Stimulated activated CD4-positive, alpha-beta T cell treated with anti-CD3 and anti-CD28 coated beads, TNF-alpha, amount 100 ng/mL, for 4 hours (primary cell): Measurements from ENCODE around the gene RIPK1.
"Not testable (repeated sequence)": the region's sequence is repeated elsewhere in the genome, so short reads cannot be mapped to it uniquely, and the experiment has no call there.

Experiments
- DNase-seq, 3 experiments: peaks; one replicate each; pipeline ENCODE4 v3.0.0-alpha.2; 2020; ENCODE audit warnings: low read depth in 3 of 3

Gene RIPK1

DNA sequence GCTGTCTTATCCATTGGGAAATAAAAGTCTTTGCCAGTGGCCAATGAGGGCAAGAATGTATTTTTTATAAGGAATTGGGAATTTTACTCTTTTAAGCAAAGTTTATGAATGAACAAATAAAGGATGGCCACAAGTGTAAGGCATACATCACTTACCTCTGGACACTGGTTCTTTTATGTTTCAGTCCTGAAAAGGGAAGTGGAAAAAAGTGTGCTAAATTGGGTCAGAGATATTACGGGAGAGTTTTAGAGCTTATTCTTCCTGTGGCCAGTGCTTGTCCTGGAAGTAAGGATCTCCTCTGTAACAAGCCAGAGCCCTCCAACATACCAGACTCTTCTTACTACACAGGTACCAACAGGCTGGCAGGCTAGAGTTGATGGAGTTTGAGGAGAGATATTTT is 22.5 kb upstream of the RIPK1 start:
- DNase-seq = no peak

DNA sequence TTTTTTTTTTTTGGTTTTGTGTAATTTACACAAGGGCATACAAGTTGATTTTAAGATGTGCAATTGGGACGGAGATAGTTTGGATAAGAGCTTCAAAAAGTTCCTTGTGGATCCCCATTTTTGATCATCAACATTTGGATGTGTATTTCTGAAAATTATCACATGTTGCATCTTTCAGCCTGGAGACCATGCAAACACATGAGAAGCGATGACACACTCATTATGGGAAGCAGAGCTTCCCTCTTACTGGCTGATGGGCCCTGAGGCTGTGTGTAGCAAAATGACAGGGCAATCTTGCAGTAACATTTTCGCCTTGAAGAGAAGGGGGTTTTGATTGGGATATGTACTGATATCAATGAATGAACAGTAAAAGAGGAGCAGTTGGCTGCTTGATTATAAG is 22.0 kb upstream of the RIPK1 start:
- DNase-seq = no peak

DNA sequence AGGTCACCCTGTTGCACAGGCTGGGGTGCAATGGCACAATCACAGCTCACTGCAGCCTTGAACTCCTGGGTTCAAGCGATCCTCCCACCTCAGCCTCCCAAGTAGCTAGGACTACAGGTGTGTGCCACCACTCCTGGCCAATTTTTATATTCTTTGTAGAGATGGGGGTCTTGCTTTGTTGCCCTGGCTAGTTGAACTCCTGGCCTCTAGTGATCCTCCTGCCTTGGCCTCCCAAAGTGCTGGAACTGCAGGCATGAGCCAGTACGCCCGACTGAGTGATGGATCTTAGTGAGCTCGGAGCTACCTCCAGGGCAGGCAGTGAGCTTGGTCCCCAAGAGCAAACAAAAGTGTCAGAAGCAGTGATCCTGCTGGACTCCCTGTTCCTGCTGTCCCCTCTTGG is 20.3 kb upstream of the RIPK1 start:
- DNase-seq = not testable (repeated sequence)

DNA sequence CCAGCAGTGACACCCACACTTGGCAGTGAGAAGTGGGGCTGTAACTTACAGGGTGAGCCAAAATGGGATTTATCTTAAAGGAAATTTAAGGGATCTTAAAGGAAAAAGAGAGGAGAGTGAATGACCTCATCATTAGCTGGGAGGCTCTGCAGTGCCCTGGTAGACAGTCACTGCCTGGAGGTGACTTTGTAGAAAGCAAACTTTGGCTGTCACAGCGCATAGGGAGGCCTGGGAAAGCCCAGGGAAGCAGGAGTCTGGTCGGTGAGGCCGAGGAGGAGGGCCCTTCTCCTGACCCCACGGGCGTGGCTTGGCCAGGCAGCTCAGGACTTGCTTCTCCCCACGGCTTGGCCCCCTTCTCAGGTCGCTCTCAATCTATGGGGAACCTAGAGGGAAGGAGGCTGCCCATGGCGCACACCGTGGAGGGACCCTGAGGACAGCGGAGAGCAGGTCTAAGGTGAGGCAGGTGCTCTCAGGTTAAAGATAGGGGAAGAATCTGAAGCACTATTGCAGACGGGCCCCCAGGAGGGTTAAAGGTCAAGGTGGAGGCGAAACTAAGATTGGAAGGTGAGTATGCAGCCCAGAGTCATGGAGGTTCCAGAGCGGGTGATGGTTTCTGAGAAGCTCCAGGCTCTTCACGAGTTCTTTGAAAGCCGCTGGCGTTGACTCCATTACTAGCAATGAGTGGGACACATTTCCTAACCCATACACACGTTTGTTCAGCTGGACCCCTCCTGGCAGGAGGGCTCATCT is 15.6 kb upstream of the RIPK1 start:
- no peak for DNase-seq

DNA sequence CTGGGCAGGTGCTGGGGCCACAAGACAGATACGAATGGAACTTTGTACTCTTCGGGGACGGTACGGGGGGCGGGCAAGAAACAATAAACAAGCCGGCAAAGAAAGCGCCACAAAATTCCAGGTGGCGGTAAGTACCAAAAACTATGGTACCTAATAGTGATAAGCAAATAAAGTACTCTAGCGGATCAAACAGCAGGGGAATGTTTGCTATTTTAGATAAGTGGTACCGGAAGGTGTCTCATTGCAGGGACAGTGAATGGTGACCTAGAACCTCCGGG is 15.1 kb upstream of the RIPK1 start:
- no peak for DNase-seq

DNA sequence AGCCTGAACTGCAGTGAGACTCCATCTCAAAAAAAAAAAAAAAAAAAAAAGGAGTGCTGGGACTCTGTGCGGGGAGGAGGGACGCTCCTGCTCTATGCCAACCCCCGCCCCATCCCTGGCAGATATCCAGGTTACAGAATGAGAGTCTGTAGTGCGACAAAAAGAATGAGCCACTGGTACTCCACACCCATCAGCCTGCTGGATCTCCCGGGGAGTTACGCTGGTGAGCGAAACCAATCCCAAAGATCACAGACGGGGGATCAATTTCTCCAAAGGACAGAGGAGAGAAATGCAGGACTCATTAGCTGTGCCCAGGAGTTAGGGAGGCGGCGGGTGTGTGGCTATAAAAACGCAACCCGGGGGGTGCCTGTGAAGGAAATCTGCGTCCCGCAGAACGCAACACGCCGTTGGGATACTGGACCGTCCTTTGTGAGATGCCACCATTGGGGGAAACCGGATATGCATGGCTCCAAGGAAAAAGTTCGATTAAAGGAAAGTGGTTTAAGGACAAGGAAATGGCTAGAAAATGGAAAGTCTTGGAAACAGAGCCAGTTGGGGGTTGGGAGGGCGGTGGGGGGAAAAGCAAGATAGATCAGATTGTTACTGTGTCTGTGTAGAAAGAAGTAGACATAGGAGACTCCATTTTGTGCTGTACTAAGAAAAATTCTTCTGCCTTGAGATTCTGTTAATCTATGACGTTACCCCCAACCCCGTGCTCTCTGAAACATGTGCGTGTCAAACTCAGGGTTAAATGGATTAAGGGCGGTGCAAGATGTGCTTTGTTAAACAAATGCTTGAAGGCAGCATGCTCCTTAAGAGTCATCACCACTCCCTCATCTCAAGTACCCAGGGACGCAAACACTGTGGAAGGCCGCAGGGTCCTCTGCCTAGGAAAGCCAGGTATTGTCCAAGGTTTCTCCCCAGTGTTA is 13.8 kb upstream of the RIPK1 start:
- DNase-seq = not testable (repeated sequence)

DNA sequence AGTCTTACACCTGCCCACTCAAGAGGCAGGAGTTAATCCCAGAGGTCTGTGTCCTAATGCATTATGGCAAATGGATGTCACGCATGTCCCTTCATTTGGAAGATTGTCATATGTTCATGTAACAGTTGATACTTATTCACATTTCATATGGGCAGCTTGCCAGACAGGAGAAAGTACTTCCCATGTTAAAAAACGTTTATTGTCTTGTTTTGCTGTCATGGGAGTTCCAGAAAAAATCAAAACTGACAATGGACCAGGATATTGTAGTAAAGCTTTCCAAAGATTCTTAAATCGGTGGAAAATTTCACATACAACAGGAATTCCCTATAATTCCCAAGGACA is 13.2 kb upstream of the RIPK1 start:
- DNase-seq = not testable (repeated sequence)

DNA sequence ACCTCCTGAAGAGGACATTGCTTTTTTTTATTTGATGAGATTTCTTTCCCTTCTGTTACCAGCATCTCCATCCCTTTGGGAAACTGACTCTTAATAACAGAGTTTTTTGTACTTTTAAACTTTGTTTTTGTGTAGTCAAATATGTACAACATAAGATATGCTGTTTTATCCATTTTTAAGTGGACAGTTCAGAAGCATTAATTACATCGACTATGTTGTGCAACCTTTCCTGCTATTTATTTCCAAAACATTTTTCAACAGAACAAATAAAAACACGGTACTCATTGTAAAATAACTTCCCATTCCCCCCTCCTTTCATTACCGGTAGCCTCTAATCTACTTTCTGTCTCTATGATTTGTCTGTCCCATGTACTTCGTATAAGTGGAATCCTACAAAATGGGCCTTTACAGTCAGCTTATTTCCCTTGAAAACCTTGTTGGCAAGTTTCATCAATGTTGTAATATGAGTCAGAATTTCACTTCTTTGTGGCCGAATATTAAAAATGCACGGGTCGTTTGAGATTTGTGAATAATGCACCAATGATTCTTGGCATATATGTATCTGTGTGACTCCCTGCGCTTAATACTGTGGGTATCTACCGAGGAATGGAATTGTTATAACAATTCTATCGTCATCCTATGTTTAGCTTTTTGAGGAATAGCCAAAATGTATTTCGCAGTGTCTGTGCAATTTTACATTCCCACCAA is 11.1 kb upstream of the RIPK1 start:
- DNase-seq = no peak

DNA sequence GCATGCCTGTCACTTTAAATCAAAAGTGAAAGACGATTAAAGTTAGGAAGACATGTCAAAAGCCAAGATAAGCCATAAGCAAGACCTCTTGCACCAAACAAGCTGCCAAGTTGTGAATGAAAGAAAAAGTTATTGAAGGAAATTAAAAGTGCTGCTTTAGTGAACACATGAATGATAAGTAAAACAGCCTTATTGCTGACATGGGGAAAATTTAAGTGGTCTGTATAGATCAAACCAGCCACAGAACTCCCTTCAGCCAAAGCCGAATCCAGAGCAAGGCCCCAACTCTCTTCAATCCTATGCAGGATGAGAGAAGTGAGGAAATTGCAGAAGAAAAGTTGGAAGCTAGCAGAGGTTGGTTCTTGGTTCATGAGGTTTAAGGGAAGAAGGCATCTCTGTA is 9.3 kb upstream of the RIPK1 start:
- no peak for DNase-seq

DNA sequence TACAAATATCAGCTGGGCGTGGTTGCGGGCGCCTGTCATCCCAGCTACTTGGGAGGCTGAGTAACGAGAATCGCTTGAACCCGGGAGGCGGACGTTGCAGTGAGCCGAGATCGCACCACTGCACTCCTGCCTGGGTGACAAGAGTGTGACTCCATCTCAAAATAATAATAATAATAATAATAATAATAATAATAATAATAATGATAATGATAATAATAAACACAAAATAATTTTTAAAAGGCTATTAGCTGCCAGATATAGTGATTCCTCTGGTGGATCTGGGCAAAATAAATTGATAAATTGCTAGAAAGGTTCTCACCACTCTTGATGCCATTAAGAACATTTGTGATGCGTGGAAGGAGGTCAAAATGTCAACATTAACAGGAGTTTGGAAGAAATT is 8.2 kb upstream of the RIPK1 start:
- not testable (repeated sequence) for DNase-seq

DNA sequence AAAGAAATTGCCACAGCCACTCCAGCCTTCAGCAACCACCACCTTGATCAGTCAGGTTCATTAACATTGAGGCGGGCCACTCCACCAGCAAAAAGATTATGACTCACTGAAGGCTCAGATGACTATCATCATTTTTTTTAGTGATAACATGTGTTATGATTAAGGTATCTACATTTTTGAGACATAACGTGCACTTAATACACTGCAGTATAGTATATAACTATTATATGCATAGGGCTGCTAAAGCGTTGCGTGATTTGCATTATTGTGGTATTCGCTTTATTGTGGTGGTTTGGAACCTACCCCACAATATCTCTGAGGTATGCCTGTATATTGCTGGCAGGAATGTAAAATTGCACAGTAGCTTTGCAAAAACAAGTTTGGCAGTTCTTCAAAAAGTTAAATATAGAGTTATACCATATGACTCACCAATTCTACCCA is 6.8 kb upstream of the RIPK1 start:
- no peak for DNase-seq

DNA sequence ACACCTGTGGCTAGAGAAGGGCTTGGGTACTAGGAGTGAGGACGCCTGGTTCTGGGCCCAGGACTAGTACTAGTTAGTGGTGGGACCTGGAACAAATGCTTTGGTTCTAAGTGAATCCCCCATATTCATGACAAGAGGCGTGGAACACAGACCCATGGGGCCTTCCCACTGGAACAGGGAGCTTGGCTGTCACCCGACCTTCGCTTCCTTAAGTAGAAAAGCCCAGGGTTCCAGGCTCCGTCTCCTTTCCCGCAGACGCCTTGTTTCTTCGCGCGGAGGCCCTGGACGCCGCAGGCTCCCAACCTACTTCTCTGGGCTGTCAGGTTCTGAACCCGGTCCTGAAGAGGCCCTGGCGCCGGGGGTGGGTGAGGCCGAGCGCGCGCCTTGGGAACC is 5.0 kb upstream of the RIPK1 start:
- not testable (repeated sequence) for DNase-seq

DNA sequence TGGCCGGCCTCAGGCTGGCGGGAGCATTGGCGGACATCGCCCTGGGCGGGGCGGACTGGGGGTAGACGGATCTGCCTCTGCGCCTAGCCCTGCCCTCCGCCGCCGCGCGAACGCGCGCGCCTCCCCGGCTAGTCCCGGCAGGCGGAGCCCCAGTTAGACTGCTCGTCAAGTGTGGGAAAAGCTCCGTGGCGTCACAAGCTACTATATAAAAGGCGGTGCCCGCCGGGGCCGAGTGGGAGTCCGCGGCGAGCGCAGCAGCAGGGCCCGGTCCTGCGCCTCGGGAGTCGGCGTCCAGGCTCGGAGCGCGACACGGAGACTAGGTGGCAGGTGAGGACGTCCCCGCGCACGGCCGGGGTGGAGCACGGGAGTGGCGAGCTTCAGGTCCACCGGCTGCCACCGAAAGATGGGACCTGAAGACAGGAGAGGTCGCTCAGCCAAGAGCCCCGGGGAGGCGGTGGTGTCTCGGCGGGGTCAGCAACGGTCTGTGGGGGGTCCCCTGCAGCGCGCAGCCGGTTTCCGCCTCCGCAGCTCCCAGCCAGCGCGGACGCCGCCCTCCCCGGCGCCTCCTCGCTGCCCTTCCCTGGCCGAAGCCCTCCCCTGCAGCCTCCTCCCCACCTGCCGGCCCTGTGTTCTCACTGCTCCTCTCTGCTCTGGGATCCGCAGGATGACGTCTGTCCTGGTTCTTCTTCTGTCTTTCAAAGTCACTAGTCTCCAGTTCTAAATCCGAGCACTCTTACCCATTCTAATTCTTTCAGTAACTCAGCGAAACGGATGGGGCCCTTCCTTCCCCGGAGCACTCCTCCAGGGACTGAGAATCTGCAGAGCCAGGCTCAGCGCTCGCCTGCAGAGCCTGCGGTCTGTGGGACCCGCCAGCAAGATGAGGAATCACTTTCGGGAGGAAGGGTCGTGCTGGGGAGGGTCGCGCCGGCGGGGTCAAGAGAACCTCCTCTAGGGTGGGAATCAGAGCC is 4.3 kb upstream of the RIPK1 start:
- DNase-seq = peak; percentile 82 to 88 (median 83)

DNA sequence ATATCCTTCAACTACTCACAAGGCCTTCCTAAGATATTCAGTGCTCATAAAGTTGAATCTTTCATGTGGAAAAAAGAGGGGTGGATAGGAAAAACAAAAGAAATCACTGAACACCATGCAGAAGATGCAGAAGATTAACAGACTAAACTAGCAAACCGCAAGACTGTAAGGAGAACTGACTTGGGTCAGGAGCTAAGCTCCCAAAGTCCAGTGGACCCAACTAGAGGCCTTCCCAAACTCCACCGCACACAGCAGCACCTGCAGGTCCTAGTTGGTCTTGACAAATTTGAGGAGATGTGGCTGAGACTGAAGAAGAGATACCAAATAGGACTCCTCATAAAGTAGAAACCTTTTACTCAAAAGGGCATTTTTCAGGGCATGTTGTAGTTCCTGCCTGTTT is 3.3 kb downstream of the RIPK1 start:
- no peak for DNase-seq

DNA sequence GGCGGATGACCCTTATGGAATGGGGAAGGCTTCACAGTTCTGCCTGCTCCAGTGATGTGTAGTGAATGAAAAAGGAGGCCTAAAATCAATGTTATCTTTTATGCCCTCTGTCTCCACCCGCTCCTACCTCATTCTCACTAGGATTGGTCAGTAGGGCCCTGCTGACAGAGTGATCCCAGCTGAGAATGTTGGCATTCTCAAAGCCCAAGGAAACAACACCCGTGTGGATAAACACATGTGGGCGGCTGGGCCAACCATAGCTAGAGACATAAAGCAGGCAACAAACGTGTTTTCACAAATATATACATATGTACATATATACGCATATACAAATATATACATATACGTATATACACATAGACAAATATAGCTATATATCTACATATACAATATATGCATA is 4.5 kb downstream of the RIPK1 start:
- DNase-seq = no peak

DNA sequence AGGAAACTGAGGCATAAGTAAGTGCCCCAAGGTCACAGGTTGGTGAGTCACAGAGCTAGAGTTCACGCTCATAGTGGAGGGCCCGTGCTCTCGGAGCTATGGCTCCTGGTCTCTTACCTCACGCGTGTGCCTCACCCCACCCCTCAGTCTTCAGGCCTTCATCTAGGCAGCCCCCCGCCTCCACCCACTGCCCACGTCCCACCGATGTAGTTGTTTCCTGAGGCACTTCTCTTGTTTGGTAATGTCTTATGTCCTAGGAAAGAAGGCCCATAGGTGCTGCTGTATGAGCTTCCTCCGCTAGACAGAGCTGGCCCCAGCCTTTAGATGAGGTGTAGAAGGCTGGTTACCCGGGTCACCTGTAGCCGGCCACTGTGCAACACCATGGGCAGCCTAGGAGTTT is 5.1 kb downstream of the RIPK1 start:
- no peak for DNase-seq

DNA sequence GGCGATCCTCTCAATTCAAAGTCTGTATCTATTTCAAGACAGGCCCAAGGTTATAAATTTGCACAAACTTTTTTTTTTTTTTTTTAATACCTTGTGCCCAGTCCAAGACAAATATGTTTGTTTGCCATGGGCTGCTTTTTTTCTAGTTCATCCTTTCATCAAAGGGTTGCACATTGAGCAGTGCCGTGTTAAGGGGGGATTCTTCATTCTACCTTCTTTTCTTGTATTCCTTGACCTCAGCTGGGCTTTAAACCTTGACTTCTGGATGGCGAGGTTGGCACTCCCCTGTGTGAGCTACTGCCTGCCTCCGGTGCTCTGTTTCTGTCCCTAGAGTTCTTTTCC is 7.4 kb downstream of the RIPK1 start:
- no peak for DNase-seq

DNA sequence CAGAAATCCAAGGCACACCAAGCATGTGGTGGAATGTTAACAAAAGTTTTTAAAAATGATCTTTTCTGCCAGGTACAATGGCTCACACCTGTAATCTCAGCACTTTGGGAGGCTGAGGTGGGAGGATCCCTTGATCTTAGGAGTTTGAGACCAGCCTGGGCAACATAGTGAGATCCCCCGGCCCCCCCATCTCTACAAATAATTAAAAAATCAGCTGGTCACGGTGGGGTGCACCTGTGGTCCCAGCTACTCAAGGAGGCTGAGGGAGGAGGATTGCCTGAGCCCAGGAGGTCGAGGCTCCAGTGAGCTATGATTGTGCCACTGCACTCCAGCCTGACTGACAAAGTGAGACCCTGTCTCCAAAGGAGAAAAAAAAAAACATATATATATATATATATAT is 8.0 kb downstream of the RIPK1 start:
- DNase-seq = no peak

DNA sequence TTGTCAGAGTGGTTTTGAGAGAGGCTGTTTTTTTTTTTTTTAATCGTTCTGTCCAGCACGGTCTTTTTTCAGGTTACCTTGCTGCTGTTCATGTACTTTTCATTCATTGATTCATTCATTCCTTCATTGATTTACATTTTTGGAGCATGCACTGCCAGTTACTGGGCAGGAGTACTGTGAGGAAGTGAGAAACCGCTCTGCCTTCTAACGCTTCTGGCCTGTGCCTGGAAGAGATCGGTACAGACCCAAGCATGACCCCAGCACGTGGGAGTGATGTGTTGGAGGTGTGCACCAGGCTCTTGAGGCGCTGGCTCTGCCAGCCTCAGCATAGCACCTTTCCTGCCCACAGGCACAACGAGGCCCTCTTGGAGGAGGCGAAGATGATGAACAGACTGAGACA is 9.1 kb downstream of the RIPK1 start:
- DNase-seq = no peak

DNA sequence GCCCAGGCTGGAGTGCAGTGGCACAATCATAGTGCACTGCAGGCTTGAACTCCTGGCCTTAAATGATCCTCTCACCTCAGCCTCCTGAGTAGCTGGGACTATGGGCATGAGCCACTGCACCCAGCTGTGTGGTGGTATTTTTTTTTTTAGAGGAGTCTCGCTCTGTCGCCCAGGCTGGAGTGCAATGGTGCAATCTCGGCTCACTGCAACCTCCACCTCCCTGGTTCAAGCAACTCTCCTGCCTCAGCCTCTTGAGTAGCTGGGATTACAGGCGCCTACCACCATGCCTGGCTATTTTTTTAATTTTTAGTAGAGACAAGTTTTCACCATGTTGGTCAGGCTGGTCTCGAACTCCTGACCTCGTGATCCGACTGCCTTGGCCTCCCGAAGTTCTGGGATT is 10.7 kb downstream of the RIPK1 start:
- not testable (repeated sequence) for DNase-seq

DNA sequence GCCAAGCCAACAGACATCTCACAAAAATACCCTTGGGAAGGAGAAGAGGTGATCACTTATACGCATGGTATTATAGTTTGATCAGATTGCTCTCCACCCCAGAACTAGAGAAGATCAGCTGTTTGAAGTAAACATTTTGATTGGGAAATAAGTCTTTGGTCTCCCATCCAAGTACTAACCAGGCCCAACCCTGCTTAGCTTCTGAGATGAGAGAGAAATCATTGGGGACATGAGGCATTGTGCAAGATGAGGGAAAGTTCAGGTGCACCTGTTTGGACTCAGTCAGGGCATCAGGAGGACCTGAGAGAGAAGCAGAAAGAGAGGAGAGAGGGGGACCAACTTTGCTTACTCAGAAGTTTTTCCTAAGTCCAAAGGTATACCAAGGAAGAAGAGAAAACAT is 11.4 kb downstream of the RIPK1 start:
- no peak for DNase-seq

DNA sequence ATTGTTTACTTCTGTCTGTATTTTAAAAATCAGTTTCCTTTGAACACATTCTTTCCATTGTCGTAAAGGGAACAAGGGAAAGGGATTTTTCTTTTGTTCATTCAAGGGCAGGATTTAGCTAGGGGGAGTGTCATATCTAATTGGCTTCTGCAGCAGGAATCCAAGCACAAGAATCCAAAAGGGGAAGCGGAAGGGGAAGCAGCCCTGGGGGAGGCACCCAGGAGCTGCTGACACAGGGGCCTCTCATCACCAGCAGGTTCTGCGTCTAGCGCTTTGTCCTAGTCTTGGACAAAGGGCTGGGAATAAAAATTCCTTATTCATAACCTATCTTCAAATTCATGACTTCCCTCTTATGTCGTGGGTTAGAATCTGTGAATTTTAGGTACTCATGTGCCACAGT is 13.7 kb downstream of the RIPK1 start:
- DNase-seq = no peak
